ES-I3 (cell line): ENCODE measurements around the gene ORM1.

Experiments used
- H3K36me3 ChIP-seq: 2 replicates; pipeline ENCODE4 v1.6.1; 2013; ENCODE audit warnings: mild to moderate bottlenecking, low read length, control low read depth, moderate library complexity; ENCODE audit not compliant: insufficient read depth
- H3K4me1 ChIP-seq: 2 replicates; pipeline ENCODE4 v1.6.1; 2013; ENCODE audit warnings: mild to moderate bottlenecking, control low read depth, low read length; ENCODE audit not compliant: insufficient read depth
- H3K9ac ChIP-seq: 2 replicates; pipeline ENCODE4 v1.6.1; 2013; ENCODE audit warnings: low read depth, mild to moderate bottlenecking, low read length, moderate library complexity
- H3K9me3 ChIP-seq: 2 replicates; pipeline ENCODE4 v1.6.1; 2013; ENCODE audit warnings: mild to moderate bottlenecking, low read length, moderate library complexity; ENCODE audit not compliant: control insufficient read depth, insufficient read depth

The ORM1 gene

DNA sequence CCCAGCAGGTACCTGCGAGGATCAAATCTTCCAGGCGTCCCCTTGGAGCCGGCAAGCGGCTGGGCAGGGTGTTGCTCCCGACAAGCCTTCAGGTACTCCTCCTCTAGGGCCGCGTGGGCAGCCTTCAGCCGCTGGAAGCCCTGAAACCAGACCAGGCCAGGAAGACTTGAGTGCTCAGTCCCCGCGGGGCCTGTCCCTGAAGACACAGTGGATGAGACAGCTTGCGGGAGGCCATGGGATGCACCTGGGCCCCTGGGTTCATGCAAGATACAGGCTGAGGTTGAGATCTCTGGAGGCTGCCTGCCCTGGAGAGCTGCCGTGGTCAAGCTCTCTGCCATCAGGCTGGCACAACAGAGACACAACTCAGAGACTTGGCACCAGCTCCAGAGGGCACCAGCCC, 39.5 kb downstream of the ORM1 start:
- H3K4me1 ChIP-seq: peaks cover 5% of the 10 kb centered on the region; the same call in 1 of the 2 replicates
- peaks cover 37% of the 10 kb centered on the region for H3K36me3 ChIP-seq
- H3K9me3 ChIP-seq: no peaks in the 10 kb centered on the region
- H3K9ac ChIP-seq: no peak overlapping the region

DNA sequence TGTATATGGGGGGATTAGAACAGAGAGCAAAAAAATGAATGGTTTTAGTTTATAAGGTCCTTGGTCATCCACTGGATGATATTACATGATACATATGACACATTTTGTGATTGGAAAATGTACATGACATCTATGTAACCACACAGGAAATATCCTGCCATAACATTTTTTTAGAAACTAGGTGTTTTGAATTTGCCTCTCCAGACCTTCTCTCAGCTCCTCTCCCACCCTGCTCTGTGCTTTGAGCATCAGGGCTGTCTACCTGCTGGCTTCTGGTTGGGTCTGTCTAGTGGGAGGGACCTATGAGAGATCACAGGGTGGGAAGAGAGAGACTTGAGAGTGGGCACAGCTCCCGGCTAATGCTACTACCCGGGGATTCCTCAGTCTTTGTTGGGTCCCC, 40.5 kb downstream of the ORM1 start:
- H3K36me3 ChIP-seq: peaks cover 37% of the 10 kb centered on the region
- peaks cover 5% of the 10 kb centered on the region; the same call in 1 of the 2 replicates for H3K4me1 ChIP-seq
- no peak overlapping the region for H3K9ac ChIP-seq
- no peaks in the 10 kb centered on the region for H3K9me3 ChIP-seq

GRCh38 chr9:114364134-114365041, 41.5 kb downstream of the ORM1 start:
- peaks cover 9% of the 10 kb centered on the region for H3K4me1 ChIP-seq
- no peak overlapping the region for H3K9ac ChIP-seq
- H3K9me3 ChIP-seq: no peaks in the 10 kb centered on the region
- H3K36me3 ChIP-seq: peaks cover 35% of the 10 kb centered on the region

DNA sequence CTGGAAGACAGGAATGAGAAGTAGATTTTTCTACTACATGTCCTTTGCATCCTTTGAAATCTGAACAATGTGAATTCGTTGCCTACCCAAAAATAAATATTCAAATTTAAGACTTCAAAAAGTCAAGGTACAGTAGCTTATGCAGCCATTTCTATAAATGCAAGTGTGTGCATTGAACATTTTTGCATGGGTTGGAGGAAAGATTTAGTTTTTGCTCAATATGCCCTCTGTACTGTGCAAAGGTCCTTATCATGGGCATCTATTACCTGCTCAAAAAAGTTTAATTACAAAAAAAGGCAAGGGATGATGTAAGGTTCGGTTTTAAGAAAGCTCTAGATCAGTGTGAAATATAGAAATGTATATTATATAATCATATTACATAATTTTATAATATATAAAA, 42.3 kb downstream of the ORM1 start:
- H3K36me3 ChIP-seq: peaks cover 32% of the 10 kb centered on the region
- H3K4me1 ChIP-seq: peaks cover 17% of the 10 kb centered on the region
- H3K9me3 ChIP-seq: no peaks in the 10 kb centered on the region
- H3K9ac ChIP-seq: no peak overlapping the region

- Histone ChIP-seq H3K4me1 (peaks cover 28% of the 10 kb centered on the region), H3K9me3 (no peaks in the 10 kb centered on the region), H3K36me3 (peaks cover 19% of the 10 kb centered on the region), H3K9ac (no peak overlapping the region)
Measured at GRCh38 chr9:114366334-114367128, 43.6 kb downstream of the ORM1 start.

GRCh38 chr9:114367366-114367765, 44.5 kb downstream of the ORM1 start:
- H3K9me3 ChIP-seq: no peaks in the 10 kb centered on the region
- H3K36me3 ChIP-seq: peaks cover 16% of the 10 kb centered on the region
- H3K4me1 ChIP-seq: peaks cover 37% of the 10 kb centered on the region
- no peak overlapping the region for H3K9ac ChIP-seq

GRCh38 chr9:114367772-114368569, 45.1 kb downstream of the ORM1 start:
- Histone ChIP-seq H3K4me1 (peaks cover 40% of the 10 kb centered on the region), H3K36me3 (peaks cover 16% of the 10 kb centered on the region), H3K9ac (no peak overlapping the region), H3K9me3 (no peaks in the 10 kb centered on the region)

GRCh38 chr9:114369216-114370130, 46.6 kb downstream of the ORM1 start:
- Histone ChIP-seq H3K4me1 (peaks cover 50% of the 10 kb centered on the region), H3K9ac (no peak overlapping the region; the same call in 1 of the 2 replicates), H3K36me3 (peaks cover 9% of the 10 kb centered on the region), H3K9me3 (no peaks in the 10 kb centered on the region)

DNA sequence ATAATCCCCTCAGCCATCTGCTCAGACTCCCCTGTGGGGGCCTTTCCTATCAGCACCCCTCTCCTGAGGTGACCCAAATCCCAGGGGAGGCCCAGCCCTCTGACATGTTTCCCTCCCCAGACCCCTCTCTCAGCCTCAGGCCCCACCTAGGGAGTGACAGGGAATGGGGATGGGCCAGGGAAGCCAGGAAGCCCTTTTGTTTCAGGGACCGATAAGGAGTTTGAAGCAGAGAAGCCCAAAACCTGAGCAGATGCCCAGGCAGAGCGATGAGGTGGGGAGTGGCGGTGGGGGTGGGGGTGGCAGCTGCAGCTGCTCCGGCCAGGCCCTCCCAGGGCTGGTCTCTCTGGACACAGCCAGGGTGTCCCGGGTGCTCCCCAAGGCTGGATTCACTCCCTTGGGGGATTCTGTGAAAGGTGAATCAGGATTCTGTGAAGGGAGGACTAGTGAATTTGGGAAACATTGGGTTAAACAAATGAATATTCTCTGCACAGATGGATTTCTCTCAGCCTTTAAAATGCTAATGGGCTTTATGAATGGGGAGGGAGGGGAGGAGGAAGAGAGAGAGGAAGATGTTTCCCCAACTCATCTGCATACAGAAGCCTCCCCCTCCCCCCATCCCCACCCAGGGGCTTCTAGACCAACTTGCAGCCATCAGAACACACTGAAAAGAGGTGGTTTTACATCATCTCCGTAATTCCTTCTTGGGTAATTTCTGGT, 47.5 kb downstream of the ORM1 start:
- Histone ChIP-seq H3K4me1 (peaks cover 60% of the 10 kb centered on the region), H3K9ac (peak overlapping the region; percentile 39), H3K9me3 (no peaks in the 10 kb centered on the region), H3K36me3 (peaks cover 7% of the 10 kb centered on the region; the same call in 1 of the 2 replicates)

DNA sequence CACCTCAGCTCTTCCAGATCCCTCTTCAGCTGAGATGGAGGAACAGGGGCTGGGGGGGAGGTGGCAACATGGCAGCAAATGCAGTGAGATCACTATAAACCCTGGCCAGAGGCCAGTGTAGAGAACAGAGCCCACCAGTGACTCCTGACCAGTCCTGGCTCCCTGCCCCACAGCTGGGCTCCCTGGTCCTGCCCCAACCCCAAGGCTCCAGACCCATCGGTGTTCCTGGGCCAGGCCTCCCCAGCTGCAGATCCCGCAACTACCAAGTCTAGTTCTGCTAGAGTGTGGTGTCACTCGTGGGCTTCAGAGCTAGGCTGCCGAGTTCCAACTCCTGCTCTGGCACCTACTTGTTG, 48.0 kb downstream of the ORM1 start:
- Histone ChIP-seq H3K4me1 (peaks cover 62% of the 10 kb centered on the region), H3K9me3 (no peaks in the 10 kb centered on the region), H3K9ac (no peak overlapping the region), H3K36me3 (peaks cover 7% of the 10 kb centered on the region; the same call in 1 of the 2 replicates)

- H3K9ac ChIP-seq: no peak overlapping the region
- peaks cover 62% of the 10 kb centered on the region for H3K4me1 ChIP-seq
- no peaks in the 10 kb centered on the region for H3K9me3 ChIP-seq
- peaks cover 7% of the 10 kb centered on the region; the same call in 1 of the 2 replicates for H3K36me3 ChIP-seq
Measured at GRCh38 chr9:114371343-114371944, 48.5 kb downstream of the ORM1 start.

GRCh38 chr9:114371973-114372917, 49.3 kb downstream of the ORM1 start:
- Histone ChIP-seq H3K9me3 (no peaks in the 10 kb centered on the region), H3K36me3 (peaks cover 7% of the 10 kb centered on the region), H3K9ac (no peak overlapping the region), H3K4me1 (peaks cover 57% of the 10 kb centered on the region)
